Measurements from ENCODE around the gene CNN2. TPM values are rescaled to one million over a fixed set of nuclear protein-coding genes. Genes with fewer than 3 reads are reported as not detected.

Gene CNN2
- total and polyA plus RNA-seq, 8 donors, result 133 to 259 (median 180) TPM

- intact Hi-C loops (cut with DNase I), result no loop called here
- no peak for DNase-seq
- Histone ChIP-seq H3K4me1 (peaks cover 12 to 93% of the 10 kb centered on the region in 2 donors), H3K9me3 (no peaks in the 10 kb centered on the region), H3K36me3 (peaks cover 0 to 46% of the 10 kb centered on the region in 2 donors), H3K27ac (peak overlapping the region in 1 of 2 donors; percentile 28), H3K27me3 (peaks cover 6 to 29% of the 10 kb centered on the region in 2 donors), H3K4me3 (no peak overlapping the region)
- ATAC-seq, result no peak
- TF ChIP-seq CTCF (IDR thresholded peaks at IDR 0.05), result no peak
Observed at GRCh38 chr19:1073063-1073955, 46.9 kb downstream of the CNN2 start.

DNA sequence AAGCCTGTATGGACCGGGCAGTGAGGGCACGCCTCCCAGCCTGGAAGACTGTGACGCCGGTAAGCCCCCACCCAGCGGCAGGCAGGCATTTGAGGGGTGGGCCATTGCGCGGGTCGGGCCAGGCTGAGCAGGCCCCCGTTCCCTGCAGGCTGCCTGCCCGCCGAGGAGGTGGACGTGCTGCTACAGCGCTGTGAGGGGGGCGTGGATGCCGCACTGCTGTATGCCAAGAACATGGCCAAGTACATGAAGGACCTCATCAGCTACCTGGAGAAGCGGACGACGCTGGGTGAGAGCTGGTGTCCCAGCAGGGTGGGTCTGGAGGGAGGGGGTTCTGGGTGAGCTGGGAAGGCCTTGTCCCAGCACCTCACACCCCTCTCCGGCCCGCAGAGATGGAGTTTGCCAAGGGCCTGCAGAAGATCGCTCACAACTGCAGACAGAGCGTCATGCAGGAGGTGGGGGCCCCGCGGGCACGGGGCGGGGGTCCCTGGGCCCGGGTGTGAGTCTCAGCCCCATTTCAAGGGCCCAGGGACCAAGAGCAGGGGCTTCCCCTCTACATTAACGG lies 47.6 kb downstream of the CNN2 start:
- ATAC-seq, result no peak

GRCh38 chr19:1074544-1075283 lies 48.3 kb downstream of the CNN2 start:
- H3K4me3 ChIP-seq, result peak overlapping the region in 1 of 2 donors; percentile 30

More for the DNA sequence above, 47.6 kb downstream of the CNN2 start:
- Histone ChIP-seq H3K27me3 (peaks cover 6 to 25% of the 10 kb centered on the region in 2 donors), H3K4me3 (peak overlapping the region in 1 of 2 donors; percentile 30), H3K27ac (peak overlapping the region; percentile 56 to 82), H3K4me1 (peaks cover 12 to 86% of the 10 kb centered on the region in 2 donors), H3K9me3 (no peaks in the 10 kb centered on the region), H3K36me3 (peaks cover 0 to 47% of the 10 kb centered on the region in 2 donors)
- intact Hi-C loops (cut with DNase I), result no loop called here
- peak in 1 of 4 donors; percentile 31 for DNase-seq
- no peak for TF ChIP-seq CTCF (IDR thresholded peaks at IDR 0.05)

DNA sequence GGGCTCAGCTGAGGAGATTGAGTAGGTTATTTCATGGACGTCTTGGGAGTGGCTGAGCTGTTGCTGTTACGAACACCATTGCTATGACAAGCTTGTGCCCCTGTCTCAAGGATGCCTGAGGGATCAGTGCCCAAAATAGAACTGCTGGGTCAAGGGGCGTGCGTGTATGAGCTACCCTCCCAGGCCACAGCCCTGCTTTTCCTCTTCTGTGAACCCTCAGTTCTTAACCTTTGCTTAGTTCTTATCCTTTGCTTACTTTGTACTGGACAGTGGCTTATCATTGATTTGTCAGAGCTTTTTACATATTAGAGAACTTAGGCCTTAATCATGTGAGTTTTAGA lies 49.6 kb downstream of the CNN2 start:
- TF ChIP-seq CTCF (IDR thresholded peaks at IDR 0.05), result no peak
- intact Hi-C loops (cut with DNase I), result no loop called here

More at GRCh38 chr19:1074544-1075283, 48.3 kb downstream of the CNN2 start:
- intact Hi-C loops (cut with DNase I), result no loop called here
- peak overlapping the region; percentile 59 to 82 for H3K27ac ChIP-seq
- ATAC-seq (peak; percentile 75), DNase-seq (peak in 3 of 4 donors; percentile 58 to 97 (median 93))
- H3K36me3 ChIP-seq, result peaks cover 0 to 54% of the 10 kb centered on the region in 2 donors
- H3K4me1 ChIP-seq, result peaks cover 12 to 79% of the 10 kb centered on the region in 2 donors
- no peaks in the 10 kb centered on the region for H3K9me3 ChIP-seq
- peaks cover 6 to 18% of the 10 kb centered on the region in 2 donors for H3K27me3 ChIP-seq
- TF ChIP-seq CTCF (IDR thresholded peaks at IDR 0.05), result no peak

More for the DNA sequence above, 49.6 kb downstream of the CNN2 start:
- Histone ChIP-seq H3K4me3 (no peak overlapping the region), H3K27me3 (peaks cover under 1 to 5% of the 10 kb centered on the region in 2 donors), H3K9me3 (no peaks in the 10 kb centered on the region), H3K27ac (peak overlapping the region; percentile 59 to 82), H3K36me3 (peaks cover 0 to 60% of the 10 kb centered on the region in 2 donors), H3K4me1 (peaks cover 12 to 68% of the 10 kb centered on the region in 2 donors)
- no peak for DNase-seq
- peak; percentile 19 for ATAC-seq

Data from left lung (tissue), 10 donors.